ENCODE measurements around the gene OR51D1.

- no peak for TF ChIP-seq CTCF (optimal IDR thresholded peaks at IDR 0.05 in 1 of 3, IDR thresholded peaks at IDR 0.05 in 1 of 3, conservative IDR thresholded peaks at IDR 0.05 in 1 of 3; ENCODE audit: extremely low read depth in 1 of 3, insufficient read depth in 2 of 3, low read length in 3 of 3)
- no peak for TF ChIP-seq EZH2 (IDR thresholded peaks at IDR 0.05; ENCODE audit: low read length)
Observed at GRCh38 chr11:4589017-4589416, 48.3 kb upstream of the OR51D1 start.

All from keratinocyte (primary cell).